Esophagus muscularis mucosa (tissue), 4 donors: ENCODE measurements around the gene TFAP2E.

ENCODE experiments used
- CTCF ChIP-seq, 3 experiments: fragments of 200-600 bp in 2 of 3; fragments of 450-650 bp in 1 of 3; sonication (generic) in 2 of 3; IDR thresholded peaks; one replicate each; pipeline ENCODE4 v1.5.1; 2017 to 2019; ENCODE audit warnings: antibody characterized with exemption in 3 of 3, mild to moderate bottlenecking in 2 of 3, moderate library complexity in 1 of 3
- EP300 ChIP-seq: sonication (generic); formaldehyde crosslinking; IDR thresholded peaks from one replicate; pipeline ENCODE4 v1.6.1; 2017; ENCODE audit warnings: antibody characterized with exemption
- POLR2A ChIP-seq: fragments of 450-650 bp; IDR thresholded peaks from one replicate; pipeline ENCODE4 v1.6.1; 2017; ENCODE audit warnings: antibody characterized with exemption, moderate library complexity, mild to moderate bottlenecking, low read depth

- TF ChIP-seq CTCF (IDR thresholded peaks at IDR 0.05), result no peak
- TF ChIP-seq POLR2A, result no peak
- no peak for TF ChIP-seq EP300
Measured at GRCh38 chr1:35603468-35603867, 30.4 kb downstream of the TFAP2E start.
